ENCODE data around the gene TADA3.

TADA3 gene

GRCh38 chr3:9783954-9784353, 8.3 kb downstream of the TADA3 start:
- FAIRE-seq = no peak
- TF ChIP-seq, protein P1, sequence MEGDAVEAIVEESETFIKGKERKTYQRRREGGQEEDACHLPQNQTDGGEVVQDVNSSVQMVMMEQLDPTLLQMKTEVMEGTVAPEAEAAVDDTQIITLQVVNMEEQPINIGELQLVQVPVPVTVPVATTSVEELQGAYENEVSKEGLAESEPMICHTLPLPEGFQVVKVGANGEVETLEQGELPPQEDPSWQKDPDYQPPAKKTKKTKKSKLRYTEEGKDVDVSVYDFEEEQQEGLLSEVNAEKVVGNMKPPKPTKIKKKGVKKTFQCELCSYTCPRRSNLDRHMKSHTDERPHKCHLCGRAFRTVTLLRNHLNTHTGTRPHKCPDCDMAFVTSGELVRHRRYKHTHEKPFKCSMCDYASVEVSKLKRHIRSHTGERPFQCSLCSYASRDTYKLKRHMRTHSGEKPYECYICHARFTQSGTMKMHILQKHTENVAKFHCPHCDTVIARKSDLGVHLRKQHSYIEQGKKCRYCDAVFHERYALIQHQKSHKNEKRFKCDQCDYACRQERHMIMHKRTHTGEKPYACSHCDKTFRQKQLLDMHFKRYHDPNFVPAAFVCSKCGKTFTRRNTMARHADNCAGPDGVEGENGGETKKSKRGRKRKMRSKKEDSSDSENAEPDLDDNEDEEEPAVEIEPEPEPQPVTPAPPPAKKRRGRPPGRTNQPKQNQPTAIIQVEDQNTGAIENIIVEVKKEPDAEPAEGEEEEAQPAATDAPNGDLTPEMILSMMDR (IDR thresholded peaks at IDR 0.05; ENCODE audit: insufficient read depth, missing control alignments) = no peak

DNA sequence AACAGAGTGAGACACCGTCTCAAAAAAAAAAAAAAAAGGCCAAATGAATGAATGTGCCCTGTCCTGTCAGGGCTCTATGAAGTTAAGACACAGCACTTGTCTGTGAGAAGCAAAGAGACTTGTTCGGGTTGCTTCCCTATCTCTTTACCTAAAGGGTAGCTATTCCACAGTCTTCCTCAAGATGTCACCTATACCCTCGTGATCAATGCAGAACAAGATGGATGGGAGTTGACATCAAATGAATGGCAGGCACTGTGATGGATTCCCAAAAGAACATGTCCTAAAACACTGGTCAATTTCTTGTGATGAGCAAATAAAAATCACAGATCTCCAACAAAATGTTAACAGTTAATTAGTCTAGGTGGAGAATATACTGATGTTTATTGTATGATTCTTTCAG, 9.5 kb downstream of the TADA3 start:
- TF ChIP-seq, protein P1 (IDR thresholded peaks at IDR 0.05; ENCODE audit: insufficient read depth, missing control alignments) = peak; percentile 34
- DNase-seq (ENCODE audit: insufficient read length, low spot score) (no peak), FAIRE-seq (no peak)

More at GRCh38 chr3:9783954-9784353, 8.3 kb downstream of the TADA3 start:
- no peak for DNase-seq (ENCODE audit: insufficient read length, low spot score)

DNA sequence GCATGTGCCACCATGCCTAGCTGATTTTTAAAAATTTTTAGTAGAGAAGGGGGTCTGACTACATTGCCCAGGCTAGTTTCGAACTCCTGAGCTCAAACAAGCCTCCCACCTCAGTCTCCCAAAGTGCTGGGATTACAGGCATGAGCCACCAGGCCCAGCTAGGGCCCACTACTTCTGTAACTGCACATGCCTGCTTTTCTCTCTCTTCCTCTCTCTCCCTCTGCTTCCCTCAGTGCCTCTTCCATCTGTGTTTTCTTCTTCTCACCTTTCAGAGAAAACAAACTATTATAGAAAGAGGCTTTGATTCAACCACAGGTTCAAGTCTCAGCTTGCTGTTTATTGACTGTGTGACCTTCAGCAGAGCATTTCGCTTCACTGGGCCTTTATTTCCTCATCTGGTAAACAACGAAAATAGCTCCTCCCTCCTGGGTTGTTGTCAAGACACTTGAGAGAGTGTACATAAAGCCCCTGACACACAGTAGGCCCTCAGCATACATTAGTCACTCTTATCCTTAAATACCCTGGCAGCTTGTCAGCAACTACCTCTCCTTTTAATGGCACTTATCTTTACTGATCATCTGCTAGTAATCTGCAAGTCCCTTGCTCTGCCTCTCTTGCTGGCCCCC, 10.2 kb downstream of the TADA3 start:
- TF ChIP-seq, protein P1 (IDR thresholded peaks at IDR 0.05; ENCODE audit: insufficient read depth, missing control alignments) = no peak
- DNase-seq (ENCODE audit: insufficient read length, low spot score) (no peak), FAIRE-seq (no peak)

DNA sequence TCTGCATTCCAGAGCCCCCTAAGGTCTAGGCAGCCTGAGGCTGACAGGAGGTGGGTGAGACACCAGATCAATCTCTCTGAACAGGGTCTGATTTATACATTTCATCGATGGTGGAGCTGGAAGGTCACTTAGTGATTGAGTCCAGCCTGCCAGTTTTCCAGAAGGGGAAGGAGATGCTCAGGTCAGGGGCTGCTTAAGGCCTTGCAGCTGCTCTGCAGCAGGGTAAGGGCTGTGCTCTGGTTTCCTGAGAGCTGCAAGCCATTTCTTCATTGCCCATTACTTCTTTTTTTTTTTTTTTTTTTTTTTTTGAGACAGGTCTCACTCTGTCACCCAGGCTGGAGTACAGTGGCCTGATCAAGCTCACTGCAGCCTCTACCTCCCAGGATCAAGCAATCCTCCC, 10.7 kb downstream of the TADA3 start:
- DNase-seq (ENCODE audit: insufficient read length, low spot score) (no peak), FAIRE-seq (no peak)
- TF ChIP-seq, protein P1 (IDR thresholded peaks at IDR 0.05; ENCODE audit: insufficient read depth, missing control alignments) = no peak

- FAIRE-seq = no peak
- DNase-seq (ENCODE audit: insufficient read length, low spot score) = no peak
- TF ChIP-seq, protein P1 (IDR thresholded peaks at IDR 0.05; ENCODE audit: insufficient read depth, missing control alignments) = no peak
Measured at GRCh38 chr3:9780910-9781309, 11.4 kb downstream of the TADA3 start.

GRCh38 chr3:9780458-9780812, 11.8 kb downstream of the TADA3 start:
- FAIRE-seq (no peak), DNase-seq (ENCODE audit: insufficient read length, low spot score) (no peak)

More at GRCh38 chr3:9780458-9780812, 11.8 kb downstream of the TADA3 start:
- TF ChIP-seq, protein P1 (IDR thresholded peaks at IDR 0.05; ENCODE audit: insufficient read depth, missing control alignments) = no peak

Data from D721Med (cell line).